HEK293 (cell line): Measurements from ENCODE around the gene GNRHR.

Source experiments
- CTCF ChIA-PET: fragments of 350-600 bp; formaldehyde crosslinking; extraction: SDS; loops from one replicate; lab custom pipeline; 2021; ENCODE audit warnings: antibody characterized with exemption; lab: Yijun Ruan, JAX
- POLR2A ChIA-PET: fragments of 300-600 bp; formaldehyde crosslinking; extraction: SDS; loops from one replicate; lab custom pipeline; 2020; ENCODE audit warnings: antibody characterized with exemption, inconsistent platforms; lab: Yijun Ruan, JAX
- H3K27ac ChIP-seq: fragments of 200-500 bp; sonication (Bioruptor generic); 2 replicates; pipeline ENCODE4 v1.5.1; 2014; ENCODE audit warnings: low read depth, low read length, control low read depth, inconsistent platforms; ENCODE audit errors: extremely low read depth
- H3K36me3 ChIP-seq, 2 experiments: fragments of 200-500 bp in 1 of 2; sonication (Bioruptor generic) in 1 of 2; 1 replicate in 1 of 2; 2 replicates in 1 of 2; pipeline ENCODE4 v1.5.1; 2014 to 2017; ENCODE audit warnings: inconsistent platforms in 2 of 2, low read length in 2 of 2; ENCODE audit not compliant: control insufficient read depth in 2 of 2, insufficient read depth in 1 of 2
- H3K4me1 ChIP-seq: fragments of 200-500 bp; sonication (Bioruptor generic); 2 replicates; pipeline ENCODE4 v1.5.1; 2014; ENCODE audit warnings: mild to moderate bottlenecking, low read length, inconsistent platforms; ENCODE audit not compliant: control insufficient read depth, insufficient read depth
- H3K4me3 ChIP-seq: 2 replicates; pipeline ENCODE4 v1.5.1; 2011; ENCODE audit warnings: low read depth, mild to moderate bottlenecking, control low read depth, low read length, moderate library complexity
- H3K9me3 ChIP-seq: fragments of 200-500 bp; sonication (Bioruptor generic); 2 replicates; pipeline ENCODE4 v1.5.1; 2014; ENCODE audit warnings: low read depth, low read length, inconsistent platforms; ENCODE audit not compliant: control insufficient read depth, insufficient read depth
- ELK4 ChIP-seq: IDR thresholded peaks from 2 replicates; pipeline ENCODE4 v1.6.1; 2011; ENCODE audit warnings: mild to moderate bottlenecking, low read depth, low read length, borderline replicate concordance
- KLF10 ChIP-seq: fragments of 450-650 bp; IDR thresholded peaks from 2 replicates; pipeline ENCODE4 v1.5.1; 2018; ENCODE audit warnings: missing biosample characterization, mild to moderate bottlenecking, missing genetic modification characterization
- PRDM10 ChIP-seq: fragments of 450-650 bp; formaldehyde crosslinking; IDR thresholded peaks from 2 replicates; pipeline ENCODE4 v1.5.1; 2016; ENCODE audit warnings: missing biosample characterization, missing genetic modification characterization
- TRIM28 ChIP-seq: IDR thresholded peaks from 2 replicates; pipeline ENCODE4 v1.6.1; 2011; ENCODE audit warnings: low read length, control low read depth, borderline replicate concordance
- ZBTB44 ChIP-seq: fragments of 450-650 bp; IDR thresholded peaks from 2 replicates; pipeline ENCODE4 v1.5.1; 2018; ENCODE audit warnings: missing biosample characterization, mild to moderate bottlenecking, missing genetic modification characterization
- ZBTB49 ChIP-seq: fragments of 450-650 bp; formaldehyde crosslinking; IDR thresholded peaks from 2 replicates; pipeline ENCODE4 v1.5.1; 2016; ENCODE audit warnings: missing biosample characterization, missing genetic modification characterization, low read depth
- ZIC2 ChIP-seq: fragments of 450-650 bp; formaldehyde crosslinking; IDR thresholded peaks from 2 replicates; pipeline ENCODE4 v1.5.1; 2016; ENCODE audit warnings: missing biosample characterization, missing genetic modification characterization
- ZNF174 ChIP-seq: fragments of 450-650 bp; formaldehyde crosslinking; IDR thresholded peaks from 2 replicates; pipeline ENCODE4 v1.5.0; 2017; ENCODE audit warnings: missing biosample characterization, mild to moderate bottlenecking, missing genetic modification characterization
- ZNF19 ChIP-seq: fragments of 450-650 bp; formaldehyde crosslinking; IDR thresholded peaks from 2 replicates; pipeline ENCODE4; 2016; ENCODE audit warnings: missing biosample characterization, missing genetic modification characterization, low read depth
- ZNF354C ChIP-seq: fragments of 450-650 bp; formaldehyde crosslinking; IDR thresholded peaks from 2 replicates; pipeline ENCODE4 v1.5.1; 2016; ENCODE audit warnings: missing biosample characterization, missing genetic modification characterization, low read depth, borderline replicate concordance
- ZNF416 ChIP-seq: fragments of 450-650 bp; formaldehyde crosslinking; IDR thresholded peaks from 2 replicates; pipeline ENCODE4 v1.5.1; 2016; ENCODE audit warnings: missing biosample characterization, missing genetic modification characterization
- ZNF664 ChIP-seq: fragments of 450-650 bp; formaldehyde crosslinking; IDR thresholded peaks from 2 replicates; pipeline ENCODE4 v1.5.1; 2016; ENCODE audit warnings: missing biosample characterization, missing genetic modification characterization
- TF ChIP-seq, protein P1 (sequence below): fragments of 450-650 bp; formaldehyde crosslinking; IDR thresholded peaks from 2 replicates; pipeline ENCODE4 v1.5.1; 2016; ENCODE audit warnings: missing biosample characterization, missing genetic modification characterization, low read depth
- TF ChIP-seq, protein P2 (sequence below): fragments of 450-650 bp; formaldehyde crosslinking; IDR thresholded peaks from 2 replicates; pipeline ENCODE4 v1.5.1; 2016; ENCODE audit warnings: missing biosample characterization, missing genetic modification characterization, borderline replicate concordance

GNRHR gene

GRCh38 chr4:67713529-67714247 is 40.5 kb downstream of the GNRHR start:
- POLR2A ChIA-PET = interaction anchor here (0.6 to 1.1 kb wide), 2 partner anchors 13 to 328 kb away, joined by 3 read pairs; partner anchors contain the start of gene UBA6
- no peak overlapping the region for H3K27ac ChIP-seq
- CTCF ChIA-PET = interaction anchor here (0.6 to 2.7 kb wide), 2 partner anchors 11 to 33 kb away, joined by 3 to 12 read pairs; no protein-coding TSS in a partner anchor
- H3K4me3 ChIP-seq = no peak overlapping the region
- H3K9me3 ChIP-seq = no peaks in the 10 kb centered on the region
- H3K36me3 ChIP-seq = no peaks in the 10 kb centered on the region
- TF ChIP-seq ZBTB49 (tag by site-specific recombination) (no peak), ZNF416 (tag by site-specific recombination) (no peak), ZBTB44 (no peak), ZNF354C (tag by site-specific recombination) (no peak), KLF10 (tag by site-specific recombination) (no peak), ZNF174 (tag by site-specific recombination) (no peak), ZNF664 (tag by site-specific recombination) (no peak), ZNF19 (tag by site-specific recombination) (no peak)
- TF ChIP-seq, protein P1, sequence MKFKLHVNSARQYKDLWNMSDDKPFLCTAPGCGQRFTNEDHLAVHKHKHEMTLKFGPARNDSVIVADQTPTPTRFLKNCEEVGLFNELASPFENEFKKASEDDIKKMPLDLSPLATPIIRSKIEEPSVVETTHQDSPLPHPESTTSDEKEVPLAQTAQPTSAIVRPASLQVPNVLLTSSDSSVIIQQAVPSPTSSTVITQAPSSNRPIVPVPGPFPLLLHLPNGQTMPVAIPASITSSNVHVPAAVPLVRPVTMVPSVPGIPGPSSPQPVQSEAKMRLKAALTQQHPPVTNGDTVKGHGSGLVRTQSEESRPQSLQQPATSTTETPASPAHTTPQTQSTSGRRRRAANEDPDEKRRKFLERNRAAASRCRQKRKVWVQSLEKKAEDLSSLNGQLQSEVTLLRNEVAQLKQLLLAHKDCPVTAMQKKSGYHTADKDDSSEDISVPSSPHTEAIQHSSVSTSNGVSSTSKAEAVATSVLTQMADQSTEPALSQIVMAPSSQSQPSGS (tag by site-specific recombination) = no peak
- TF ChIP-seq, all 188 proteins: peak for 0
- H3K4me1 ChIP-seq = no peaks in the 10 kb centered on the region

DNA sequence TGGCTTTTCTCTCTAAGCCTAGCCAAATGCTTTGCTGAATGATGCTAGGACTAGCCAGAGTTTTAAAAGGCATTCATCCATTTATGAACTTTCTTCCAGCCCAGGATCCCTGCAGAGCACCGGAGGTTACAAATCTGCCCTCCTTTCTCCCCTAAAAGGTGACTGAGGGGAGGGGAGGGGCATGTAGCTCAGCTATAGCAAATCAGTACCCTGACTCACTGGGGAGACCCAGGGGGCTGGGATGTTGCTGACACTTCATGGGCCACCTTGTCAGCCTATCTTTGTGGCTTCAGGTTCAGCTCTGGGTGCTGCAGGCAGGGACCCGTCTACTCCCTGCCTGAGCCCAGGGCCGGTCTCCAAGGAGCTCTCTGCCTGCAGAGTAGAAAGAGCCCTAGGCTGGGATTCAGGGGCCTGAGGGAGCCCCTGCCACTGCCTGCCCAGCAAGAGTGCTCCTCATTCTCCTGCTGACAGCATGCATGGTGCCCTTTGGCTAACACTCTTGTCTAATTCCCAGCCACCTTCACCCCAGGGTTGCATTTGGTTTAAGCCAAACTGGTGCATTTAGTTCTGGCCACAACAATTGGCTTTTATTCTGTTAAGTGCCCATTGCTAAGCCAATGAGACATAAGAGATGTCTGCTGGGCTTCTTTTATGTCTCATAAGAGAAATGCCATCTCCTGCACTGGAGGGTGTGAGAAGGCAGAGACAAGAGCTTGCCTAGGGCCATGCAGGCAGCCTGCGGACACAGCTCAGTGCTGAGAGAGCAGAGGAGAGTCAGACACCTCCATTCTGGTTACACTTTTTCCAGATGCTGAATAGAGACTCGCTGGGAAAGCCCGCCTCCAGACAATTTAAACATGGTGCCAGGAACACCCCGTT is 41.3 kb downstream of the GNRHR start:
- POLR2A ChIA-PET = interaction anchor here (1.1 kb wide), 1 partner anchor 12 kb away, joined by 3 read pairs; the partner anchor contains the start of gene UBA6
- TF ChIP-seq PRDM10 (tag by site-specific recombination) = peak; percentile 27; the same call in 1 of the 2 replicates
- TF ChIP-seq, protein P2, sequence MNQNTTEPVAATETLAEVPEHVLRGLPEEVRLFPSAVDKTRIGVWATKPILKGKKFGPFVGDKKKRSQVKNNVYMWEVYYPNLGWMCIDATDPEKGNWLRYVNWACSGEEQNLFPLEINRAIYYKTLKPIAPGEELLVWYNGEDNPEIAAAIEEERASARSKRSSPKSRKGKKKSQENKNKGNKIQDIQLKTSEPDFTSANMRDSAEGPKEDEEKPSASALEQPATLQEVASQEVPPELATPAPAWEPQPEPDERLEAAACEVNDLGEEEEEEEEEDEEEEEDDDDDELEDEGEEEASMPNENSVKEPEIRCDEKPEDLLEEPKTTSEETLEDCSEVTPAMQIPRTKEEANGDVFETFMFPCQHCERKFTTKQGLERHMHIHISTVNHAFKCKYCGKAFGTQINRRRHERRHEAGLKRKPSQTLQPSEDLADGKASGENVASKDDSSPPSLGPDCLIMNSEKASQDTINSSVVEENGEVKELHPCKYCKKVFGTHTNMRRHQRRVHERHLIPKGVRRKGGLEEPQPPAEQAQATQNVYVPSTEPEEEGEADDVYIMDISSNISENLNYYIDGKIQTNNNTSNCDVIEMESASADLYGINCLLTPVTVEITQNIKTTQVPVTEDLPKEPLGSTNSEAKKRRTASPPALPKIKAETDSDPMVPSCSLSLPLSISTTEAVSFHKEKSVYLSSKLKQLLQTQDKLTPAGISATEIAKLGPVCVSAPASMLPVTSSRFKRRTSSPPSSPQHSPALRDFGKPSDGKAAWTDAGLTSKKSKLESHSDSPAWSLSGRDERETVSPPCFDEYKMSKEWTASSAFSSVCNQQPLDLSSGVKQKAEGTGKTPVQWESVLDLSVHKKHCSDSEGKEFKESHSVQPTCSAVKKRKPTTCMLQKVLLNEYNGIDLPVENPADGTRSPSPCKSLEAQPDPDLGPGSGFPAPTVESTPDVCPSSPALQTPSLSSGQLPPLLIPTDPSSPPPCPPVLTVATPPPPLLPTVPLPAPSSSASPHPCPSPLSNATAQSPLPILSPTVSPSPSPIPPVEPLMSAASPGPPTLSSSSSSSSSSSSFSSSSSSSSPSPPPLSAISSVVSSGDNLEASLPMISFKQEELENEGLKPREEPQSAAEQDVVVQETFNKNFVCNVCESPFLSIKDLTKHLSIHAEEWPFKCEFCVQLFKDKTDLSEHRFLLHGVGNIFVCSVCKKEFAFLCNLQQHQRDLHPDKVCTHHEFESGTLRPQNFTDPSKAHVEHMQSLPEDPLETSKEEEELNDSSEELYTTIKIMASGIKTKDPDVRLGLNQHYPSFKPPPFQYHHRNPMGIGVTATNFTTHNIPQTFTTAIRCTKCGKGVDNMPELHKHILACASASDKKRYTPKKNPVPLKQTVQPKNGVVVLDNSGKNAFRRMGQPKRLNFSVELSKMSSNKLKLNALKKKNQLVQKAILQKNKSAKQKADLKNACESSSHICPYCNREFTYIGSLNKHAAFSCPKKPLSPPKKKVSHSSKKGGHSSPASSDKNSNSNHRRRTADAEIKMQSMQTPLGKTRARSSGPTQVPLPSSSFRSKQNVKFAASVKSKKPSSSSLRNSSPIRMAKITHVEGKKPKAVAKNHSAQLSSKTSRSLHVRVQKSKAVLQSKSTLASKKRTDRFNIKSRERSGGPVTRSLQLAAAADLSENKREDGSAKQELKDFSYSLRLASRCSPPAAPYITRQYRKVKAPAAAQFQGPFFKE (tag by site-specific recombination) = no peak
- no peak for TF ChIP-seq TRIM28
- TF ChIP-seq ZIC2 = peak; percentile 21; the same call in 1 of the 2 replicates
- no peak for TF ChIP-seq ELK4
- CTCF ChIA-PET = interaction anchor here (2.7 kb wide), 1 partner anchor 33 kb away, joined by 12 read pairs; no protein-coding TSS in a partner anchor
- no peaks in the 10 kb centered on the region for H3K9me3 ChIP-seq
- no peaks in the 10 kb centered on the region for H3K4me1 ChIP-seq
- H3K27ac ChIP-seq = no peak overlapping the region
- H3K4me3 ChIP-seq = no peak overlapping the region
- H3K36me3 ChIP-seq = no peaks in the 10 kb centered on the region
